Tibial artery (tissue), 4 donors: ENCODE data around the gene CLDN2.
"Not testable (repeated sequence)": the region's sequence is repeated elsewhere in the genome, so short reads cannot be mapped to it uniquely, and the experiment has no call there.

ENCODE experiments used
- DNase-seq, 2 donors: peaks; one replicate each; pipeline ENCODE4 v3.0.0-alpha.2; 2019
- H3K27ac ChIP-seq, 2 donors: fragments of 200-600 bp; sonication (generic) in 1 of 2; 1 replicate in 1 of 2; 2 replicates in 1 of 2; pipeline ENCODE4 v1.5.1; 2018 to 2019; ENCODE audit warnings: mild to moderate bottlenecking in 1 of 2
- H3K27me3 ChIP-seq, 2 donors: fragments of 200-600 bp; sonication (generic) in 1 of 2; one replicate each; pipeline versions ENCODE4 v1.5.1 to v1.6.0; 2016 to 2019
- H3K36me3 ChIP-seq, 3 donors: fragments of 200-600 bp; sonication (generic) in 2 of 3; one replicate each; pipeline ENCODE4 v1.5.1; 2016 to 2019; ENCODE audit warnings: mild to moderate bottlenecking in 2 of 3
- H3K4me1 ChIP-seq, 4 donors: fragments of 200-600 bp; sonication (generic) in 2 of 4; 1 replicate in 3 of 4; 2 replicates in 1 of 4; pipeline ENCODE4 v1.5.1; 2016 to 2019
- H3K4me3 ChIP-seq, 2 donors: fragments of 200-600 bp; sonication (generic) in 1 of 2; 1 replicate in 1 of 2; 2 replicates in 1 of 2; pipeline ENCODE4 v1.5.1; 2018 to 2019; ENCODE audit warnings: mild to moderate bottlenecking in 2 of 2
- H3K9me3 ChIP-seq, 3 donors: fragments of 200-600 bp; sonication (generic) in 1 of 3; one replicate each; pipeline ENCODE4 v1.5.1; 2016 to 2019
- intact Hi-C: fragments of 100-400 bp; cut with DNase I; formaldehyde crosslinking; loops from one replicate; pipeline ENCODE4 v1.15.0; 2023; ENCODE audit warnings: low total_unique reads
- TF ChIP-seq, protein P1 (sequence below), 2 experiments: fragments of 200-600 bp in 1 of 2; fragments of 450-650 bp in 1 of 2; IDR thresholded peaks; one replicate each; pipeline ENCODE4 v1.5.1; 2017 to 2019; ENCODE audit warnings: antibody characterized with exemption in 2 of 2, mild to moderate bottlenecking in 1 of 2, moderate library complexity in 1 of 2

CLDN2 gene

GRCh38 chrX:106959901-106960300 lies 39.7 kb downstream of the CLDN2 start:
- no peak overlapping the region for H3K4me3 ChIP-seq
- TF ChIP-seq, protein P1, sequence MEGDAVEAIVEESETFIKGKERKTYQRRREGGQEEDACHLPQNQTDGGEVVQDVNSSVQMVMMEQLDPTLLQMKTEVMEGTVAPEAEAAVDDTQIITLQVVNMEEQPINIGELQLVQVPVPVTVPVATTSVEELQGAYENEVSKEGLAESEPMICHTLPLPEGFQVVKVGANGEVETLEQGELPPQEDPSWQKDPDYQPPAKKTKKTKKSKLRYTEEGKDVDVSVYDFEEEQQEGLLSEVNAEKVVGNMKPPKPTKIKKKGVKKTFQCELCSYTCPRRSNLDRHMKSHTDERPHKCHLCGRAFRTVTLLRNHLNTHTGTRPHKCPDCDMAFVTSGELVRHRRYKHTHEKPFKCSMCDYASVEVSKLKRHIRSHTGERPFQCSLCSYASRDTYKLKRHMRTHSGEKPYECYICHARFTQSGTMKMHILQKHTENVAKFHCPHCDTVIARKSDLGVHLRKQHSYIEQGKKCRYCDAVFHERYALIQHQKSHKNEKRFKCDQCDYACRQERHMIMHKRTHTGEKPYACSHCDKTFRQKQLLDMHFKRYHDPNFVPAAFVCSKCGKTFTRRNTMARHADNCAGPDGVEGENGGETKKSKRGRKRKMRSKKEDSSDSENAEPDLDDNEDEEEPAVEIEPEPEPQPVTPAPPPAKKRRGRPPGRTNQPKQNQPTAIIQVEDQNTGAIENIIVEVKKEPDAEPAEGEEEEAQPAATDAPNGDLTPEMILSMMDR (IDR thresholded peaks at IDR 0.05), result no peak
- no peaks in the 10 kb centered on the region for H3K4me1 ChIP-seq
- DNase-seq, result no peak
- H3K9me3 ChIP-seq, result no peaks in the 10 kb centered on the region
- H3K36me3 ChIP-seq, result peaks cover 0 to 23% (median 4%) of the 10 kb centered on the region in 3 donors
- no peaks in the 10 kb centered on the region for H3K27me3 ChIP-seq
- H3K27ac ChIP-seq, result no peak overlapping the region
- intact Hi-C loops, result no loop called here

GRCh38 chrX:106963111-106963510 lies 42.9 kb downstream of the CLDN2 start:
- Histone ChIP-seq H3K27ac (no peak overlapping the region), H3K36me3 (peaks cover 4 to 14% (median 9%) of the 10 kb centered on the region in 3 donors)
- no peak for DNase-seq

DNA sequence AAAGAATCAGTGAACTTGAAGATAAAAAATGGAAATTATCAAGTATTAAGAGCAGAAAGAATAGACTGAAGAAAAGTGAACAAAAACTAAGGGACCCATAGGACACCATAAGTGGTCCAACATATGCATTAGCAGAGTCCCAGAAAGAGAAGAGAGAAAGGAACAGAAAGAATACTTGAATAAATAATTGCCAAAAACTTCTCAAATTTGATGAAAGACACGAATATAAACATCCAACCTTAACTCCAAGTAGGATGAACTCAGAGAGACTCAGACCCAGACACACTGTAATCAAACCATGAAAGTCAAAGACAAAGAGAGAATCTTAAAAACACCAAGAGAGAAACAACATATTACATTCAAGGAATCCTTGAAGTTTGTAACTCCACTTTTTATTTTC lies 44.1 kb downstream of the CLDN2 start:
- no peak for DNase-seq
- no peak overlapping the region for H3K4me3 ChIP-seq
- no peaks in the 10 kb centered on the region for H3K9me3 ChIP-seq
- H3K27ac ChIP-seq, result no peak overlapping the region
- intact Hi-C loops, result no loop called here
- no peaks in the 10 kb centered on the region for H3K27me3 ChIP-seq
- H3K36me3 ChIP-seq, result peaks cover 4 to 14% (median 9%) of the 10 kb centered on the region in 3 donors
- TF ChIP-seq, protein P1 (IDR thresholded peaks at IDR 0.05), result no peak
- H3K4me1 ChIP-seq, result no peaks in the 10 kb centered on the region

More at GRCh38 chrX:106963111-106963510, 42.9 kb downstream of the CLDN2 start:
- TF ChIP-seq, protein P1 (IDR thresholded peaks at IDR 0.05), result no peak
- no peaks in the 10 kb centered on the region for H3K9me3 ChIP-seq
- H3K27me3 ChIP-seq, result no peaks in the 10 kb centered on the region
- no peak overlapping the region for H3K4me3 ChIP-seq
- intact Hi-C loops, result no loop called here
- no peaks in the 10 kb centered on the region for H3K4me1 ChIP-seq

GRCh38 chrX:106966547-106966946 lies 46.3 kb downstream of the CLDN2 start:
- H3K9me3 ChIP-seq, H3K4me1 ChIP-seq, H3K27ac ChIP-seq, H3K4me3 ChIP-seq, H3K27me3 ChIP-seq, DNase-seq, intact Hi-C loops: not testable (repeated sequence)
- peaks cover 2 to 14% (median 4%) of the 10 kb centered on the region in 3 donors for H3K36me3 ChIP-seq

DNA sequence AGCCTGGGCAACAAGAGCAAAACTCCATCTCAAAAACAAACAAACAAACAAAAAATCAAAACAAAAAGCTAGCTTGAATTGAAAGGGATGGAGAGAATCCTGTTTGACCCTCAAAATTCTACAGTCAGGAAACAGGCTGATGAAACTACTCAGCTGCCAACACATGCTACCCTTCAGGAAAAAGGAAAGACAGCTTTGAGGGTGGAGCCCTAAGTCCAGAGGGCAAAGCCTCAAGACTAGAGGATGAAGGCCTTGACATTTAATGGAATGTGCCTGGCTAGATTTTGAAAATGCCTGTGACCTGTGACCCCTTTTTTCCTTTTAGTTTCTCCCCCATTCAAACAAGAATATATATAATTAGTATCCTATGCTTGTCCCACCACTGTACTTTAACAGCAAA lies 52.7 kb downstream of the CLDN2 start:
- H3K36me3 ChIP-seq, result peaks cover 0 to 5% (median 0%) of the 10 kb centered on the region in 3 donors
- intact Hi-C loops, result no loop called here
- DNase-seq, result no peak
- no peaks in the 10 kb centered on the region for H3K27me3 ChIP-seq
- TF ChIP-seq, protein P1 (IDR thresholded peaks at IDR 0.05), result no peak
- H3K27ac ChIP-seq, result no peak overlapping the region
- no peaks in the 10 kb centered on the region for H3K4me1 ChIP-seq
- H3K4me3 ChIP-seq, result no peak overlapping the region
- no peaks in the 10 kb centered on the region for H3K9me3 ChIP-seq

- H3K9me3 ChIP-seq, result no peaks in the 10 kb centered on the region
- intact Hi-C loops, result no loop called here
- TF ChIP-seq, protein P1 (IDR thresholded peaks at IDR 0.05), result no peak
- H3K36me3 ChIP-seq, result peaks cover 0 to 5% (median 0%) of the 10 kb centered on the region in 3 donors
- H3K27me3 ChIP-seq, result no peaks in the 10 kb centered on the region
- no peak overlapping the region for H3K4me3 ChIP-seq
- DNase-seq, result no peak
- H3K4me1 ChIP-seq, result no peaks in the 10 kb centered on the region
- H3K27ac ChIP-seq, result no peak overlapping the region
Observed at GRCh38 chrX:106973433-106974149, 53.4 kb downstream of the CLDN2 start.
